ENCODE measurements around the gene ZIM2. TPM values are rescaled to one million over a fixed set of nuclear protein-coding genes. Genes with fewer than 3 reads are reported as not detected.

The ZIM2 gene
- total and polyA plus RNA-seq, 10 of the 15 experiments (the other 5 are each of a cell fraction or from before 2014, with no cell fraction given), result not detected

GRCh38 chr19:56727677-56728076 lies 112.8 kb downstream of the ZIM2 start:
- in situ Hi-C loops (cut with MboI) (no loop called here), intact Hi-C loops (cut with micrococcal nuclease; ENCODE audit: unreplicated experiment) (no loop called here)
- SMC1A ChIA-PET (ENCODE audit: uncharacterized antibody, unreplicated experiment), result no interaction called here
- H3K27ac ChIP-seq (ENCODE audit: control insufficient read depth, insufficient read depth), result no peak overlapping the region
- CTCF ChIA-PET, result no interaction called here
- DNase-seq (ENCODE audit: low read depth, low spot score), result no peak
- no peak overlapping the region for H3K4me2 ChIP-seq (ENCODE audit: control insufficient read depth, insufficient read depth)
- no peaks in the 10 kb centered on the region for H3K4me1 ChIP-seq (ENCODE audit: control insufficient read depth, insufficient read depth, low read length)
- H3K9ac ChIP-seq (ENCODE audit: control insufficient read depth, insufficient read depth, low read length), result no peak overlapping the region
- H2AFZ ChIP-seq (ENCODE audit: control insufficient read depth, low read depth, low read length), result no peak overlapping the region
- H3K79me2 ChIP-seq (ENCODE audit: control insufficient read depth, insufficient read depth, low read length), result no peaks in the 10 kb centered on the region
- no peak for FAIRE-seq
- BruUV-seq (replicated peaks), result no TSS peak
- WGBS (ENCODE audit: insufficient coverage, insufficient replicate concordance, low lambda C conversion rate, missing lambda C conversion rate), result 69% methylated on average over 4 of the region's 4 CpGs
- H3K27me3 ChIP-seq (replicated peaks in 1 of 2; ENCODE audit: control insufficient read depth in 2 of 2, insufficient read depth in 2 of 2, low read length in 1 of 2), result no peaks in the 10 kb centered on the region
- RAD21 ChIA-PET (ENCODE audit: unreplicated experiment), result no interaction called here
- no peak overlapping the region for H3K4me3 ChIP-seq
- no peaks in the 10 kb centered on the region for H4K20me1 ChIP-seq (ENCODE audit: control insufficient read depth, insufficient read depth)
- no peaks in the 10 kb centered on the region; the same call in 2 of the 3 replicates for H3K9me3 ChIP-seq (replicated peaks; ENCODE audit: control insufficient read depth, insufficient read depth, low read length)
- no peak for ATAC-seq
- POLR2A ChIA-PET, result no interaction called here
- no peaks in the 10 kb centered on the region for H3K36me3 ChIP-seq (ENCODE audit: control insufficient read depth in 2 of 2, insufficient read depth in 2 of 2, low read length in 1 of 2)
- TF ChIP-seq SP1 (IDR thresholded peaks at IDR 0.05; ENCODE audit: low read depth, low read length), result no peak
- TF ChIP-seq YY1 (IDR thresholded peaks at IDR 0.05; ENCODE audit: low read depth, low read length), result no peak
- TF ChIP-seq EZH2 (IDR thresholded peaks at IDR 0.05; ENCODE audit: borderline replicate concordance, control insufficient read depth, low read depth, low read length), result no peak
- no peak for TF ChIP-seq ZNF687 (IDR thresholded peaks at IDR 0.05)
- no peak for TF ChIP-seq PRDM15 (CRISPR knock-in tag; IDR thresholded peaks at IDR 0.05)
- no peak for TF ChIP-seq TAF1 (IDR thresholded peaks at IDR 0.05; ENCODE audit: borderline replicate concordance, low read depth, low read length)
- TF ChIP-seq BHLHE40 (IDR thresholded peaks at IDR 0.05; ENCODE audit: borderline replicate concordance in 1 of 2, low read depth in 2 of 2, low read length in 1 of 2), result no peak
- TF ChIP-seq E2F8 (IDR thresholded peaks at IDR 0.05; ENCODE audit: low read depth, partially characterized antibody), result no peak
- no peak for TF ChIP-seq EGR1 (IDR thresholded peaks at IDR 0.05; ENCODE audit: borderline replicate concordance in 1 of 2, low read depth in 2 of 2, low read length in 2 of 2)
- no peak for TF ChIP-seq PAX8 (IDR thresholded peaks at IDR 0.05)
- TF ChIP-seq SMC3 (IDR thresholded peaks at IDR 0.05; ENCODE audit: borderline replicate concordance, low read length), result no peak
- TF ChIP-seq HDAC2 (IDR thresholded peaks at IDR 0.05), result no peak
